ENCODE data around the gene KPNA3.

The KPNA3 gene

GRCh38 chr13:49690995-49691784 is 101.3 kb downstream of the KPNA3 start, which contains the start of gene EBPL:
Gene EBPL (minus strand): TSS chr13:49691486. CDS start chr13:49691424, 62 bp downstream.
- peak within 1 kb of the TSS; percentile 77 for H3K27ac ChIP-seq
- TF ChIP-seq ZFX (IDR thresholded peaks at IDR 0.05; ENCODE audit: borderline replicate concordance): no peak
- TF ChIP-seq, protein P1, sequence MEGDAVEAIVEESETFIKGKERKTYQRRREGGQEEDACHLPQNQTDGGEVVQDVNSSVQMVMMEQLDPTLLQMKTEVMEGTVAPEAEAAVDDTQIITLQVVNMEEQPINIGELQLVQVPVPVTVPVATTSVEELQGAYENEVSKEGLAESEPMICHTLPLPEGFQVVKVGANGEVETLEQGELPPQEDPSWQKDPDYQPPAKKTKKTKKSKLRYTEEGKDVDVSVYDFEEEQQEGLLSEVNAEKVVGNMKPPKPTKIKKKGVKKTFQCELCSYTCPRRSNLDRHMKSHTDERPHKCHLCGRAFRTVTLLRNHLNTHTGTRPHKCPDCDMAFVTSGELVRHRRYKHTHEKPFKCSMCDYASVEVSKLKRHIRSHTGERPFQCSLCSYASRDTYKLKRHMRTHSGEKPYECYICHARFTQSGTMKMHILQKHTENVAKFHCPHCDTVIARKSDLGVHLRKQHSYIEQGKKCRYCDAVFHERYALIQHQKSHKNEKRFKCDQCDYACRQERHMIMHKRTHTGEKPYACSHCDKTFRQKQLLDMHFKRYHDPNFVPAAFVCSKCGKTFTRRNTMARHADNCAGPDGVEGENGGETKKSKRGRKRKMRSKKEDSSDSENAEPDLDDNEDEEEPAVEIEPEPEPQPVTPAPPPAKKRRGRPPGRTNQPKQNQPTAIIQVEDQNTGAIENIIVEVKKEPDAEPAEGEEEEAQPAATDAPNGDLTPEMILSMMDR (IDR thresholded peaks at IDR 0.05): no peak

DNA sequence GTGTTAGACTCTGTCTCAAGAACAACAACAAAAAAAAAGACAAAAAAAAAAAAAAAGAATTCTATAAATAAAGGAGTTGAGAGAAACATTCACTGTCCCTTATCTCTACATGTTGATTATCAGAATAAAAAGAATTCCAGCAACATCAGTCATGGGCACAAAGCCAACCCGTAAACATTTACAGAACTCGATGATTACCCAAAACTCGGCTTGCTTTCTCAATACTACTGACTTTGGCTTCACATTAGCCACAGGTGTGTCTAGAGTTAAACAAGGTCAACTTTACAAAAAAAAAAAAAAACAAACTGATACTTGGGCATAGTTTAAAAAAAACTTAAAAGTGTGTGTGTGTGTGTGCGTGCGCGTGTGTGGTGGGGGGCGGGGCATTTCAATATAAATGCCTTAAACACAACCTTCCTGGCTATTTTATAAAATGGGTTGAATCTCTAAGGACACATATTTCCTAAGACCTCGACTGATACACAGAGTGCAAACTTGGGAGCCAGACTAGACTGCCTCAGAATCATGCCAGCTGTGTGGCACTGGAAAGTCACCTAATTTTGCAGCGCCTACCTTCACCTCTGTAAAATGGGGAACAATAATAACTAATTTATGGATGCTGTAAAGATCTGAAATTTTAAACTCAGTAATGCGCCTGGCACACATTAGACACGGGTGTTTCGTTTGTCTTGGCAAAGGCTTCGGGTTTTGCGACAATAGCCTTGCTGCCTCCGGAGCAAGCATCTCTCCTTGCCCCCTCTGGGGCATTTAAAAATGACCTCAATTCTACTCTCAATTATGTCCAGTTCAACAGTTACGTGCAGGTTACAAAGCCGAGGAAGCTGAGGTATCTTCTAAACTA is 102.1 kb downstream of the KPNA3 start:
- H3K27ac ChIP-seq: peak overlapping the region; percentile 77
- TF ChIP-seq, protein P1 (IDR thresholded peaks at IDR 0.05): no peak
- TF ChIP-seq ZFX (IDR thresholded peaks at IDR 0.05; ENCODE audit: borderline replicate concordance): no peak

GRCh38 chr13:49683489-49683888 is 109.0 kb downstream of the KPNA3 start:
- H3K27ac ChIP-seq: no peak overlapping the region
- TF ChIP-seq, protein P1 (IDR thresholded peaks at IDR 0.05): no peak
- TF ChIP-seq ZFX (IDR thresholded peaks at IDR 0.05; ENCODE audit: borderline replicate concordance): no peak

DNA sequence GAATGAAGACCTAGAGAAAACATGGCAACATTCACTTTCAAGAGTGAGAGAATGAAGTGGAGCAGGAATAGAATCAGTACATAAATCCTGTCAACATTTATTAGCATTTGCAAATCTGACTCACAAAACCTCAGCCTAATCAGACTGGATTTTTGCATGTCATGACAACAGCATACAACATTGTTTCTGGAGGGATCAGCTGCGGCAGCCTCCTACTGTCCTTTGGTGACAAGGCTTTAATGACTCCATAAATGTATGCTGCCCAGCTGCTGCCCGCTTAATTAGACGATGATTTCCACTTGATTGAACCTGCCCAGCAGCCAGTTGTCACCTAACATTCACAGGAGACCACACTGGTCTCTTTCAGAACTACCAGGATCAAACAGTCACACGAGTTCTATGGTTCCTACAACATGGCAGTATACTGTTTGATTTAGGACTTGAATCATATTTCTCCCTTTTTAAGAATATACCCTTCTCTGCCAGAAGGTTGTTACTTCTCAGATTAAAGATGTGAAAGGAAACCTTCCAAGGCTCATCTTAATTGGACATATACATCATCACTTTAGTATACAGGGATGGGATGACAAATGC is 110.5 kb downstream of the KPNA3 start:
- no peak overlapping the region for H3K27ac ChIP-seq

DNA sequence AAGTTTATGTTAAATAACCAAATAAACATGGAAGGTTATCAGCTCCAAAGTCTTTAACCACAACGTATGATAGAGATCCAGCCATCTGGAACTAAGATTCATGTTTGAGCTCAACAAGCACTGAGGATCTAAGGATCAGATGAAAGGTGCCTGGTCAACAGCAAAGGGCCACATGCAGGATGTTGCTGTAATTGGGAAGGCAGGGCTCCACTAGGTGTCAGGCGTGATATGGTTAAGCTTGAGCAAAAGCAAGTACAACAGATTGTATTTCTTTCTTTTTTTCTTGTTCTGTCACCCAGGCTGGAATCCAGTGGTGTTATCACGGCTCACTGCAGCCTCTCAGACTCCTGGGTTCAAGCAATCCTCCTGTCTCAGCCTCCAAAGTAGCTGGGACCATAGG is 113.2 kb downstream of the KPNA3 start:
- H3K27ac ChIP-seq: no peak overlapping the region
- no peak for TF ChIP-seq ZFX (IDR thresholded peaks at IDR 0.05; ENCODE audit: borderline replicate concordance)
- TF ChIP-seq, protein P1 (IDR thresholded peaks at IDR 0.05): no peak; the same call in 1 of the 2 replicates

More for the DNA sequence above, 110.5 kb downstream of the KPNA3 start:
- TF ChIP-seq ZFX (IDR thresholded peaks at IDR 0.05; ENCODE audit: borderline replicate concordance): no peak
- TF ChIP-seq, protein P1 (IDR thresholded peaks at IDR 0.05): no peak

- no peak overlapping the region for H3K27ac ChIP-seq
- TF ChIP-seq ZFX (IDR thresholded peaks at IDR 0.05; ENCODE audit: borderline replicate concordance): no peak
- TF ChIP-seq, protein P1 (IDR thresholded peaks at IDR 0.05): no peak
Observed at GRCh38 chr13:49678191-49678914, 114.1 kb downstream of the KPNA3 start.

All from 22Rv1 (cell line).